ENCODE data around the gene METTL24. TPM values are rescaled to one million over a fixed set of nuclear protein-coding genes. Genes with fewer than 3 reads are reported as not detected.

The METTL24 gene
- polyA plus RNA-seq, 1 donor = 14.7 TPM

DNA sequence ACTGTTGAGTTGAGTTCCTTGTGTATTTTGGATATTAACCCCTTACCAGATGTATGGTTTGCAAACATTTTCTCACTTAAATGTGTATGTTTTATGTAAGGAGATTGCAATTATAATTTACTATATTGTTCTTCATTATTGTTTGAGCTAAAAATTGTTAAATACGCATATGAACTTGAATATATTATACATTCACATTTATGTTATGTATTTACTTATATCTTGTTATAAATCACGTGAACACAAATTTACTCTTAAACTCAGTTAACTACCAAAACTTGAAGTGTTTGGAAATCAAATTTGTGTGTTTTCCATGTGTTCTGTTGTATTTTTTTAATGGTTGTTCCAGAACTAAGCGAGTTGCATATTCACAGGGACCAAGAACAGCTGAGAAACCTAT is 159.6 kb downstream of the METTL24 start:
- no peak for DNase-seq

- no peak for DNase-seq
Observed at GRCh38 chr6:110196874-110197273, 161.3 kb downstream of the METTL24 start.

GRCh38 chr6:110195639-110196038 is 162.5 kb downstream of the METTL24 start:
- no peak for DNase-seq

Other genes with a start within 250 kb of the METTL24 start
- 56.2 TPM for gene WASF1, start 178.7 kb downstream of the METTL24 start, polyA plus RNA-seq (ENCODE audit: insufficient read length)
- gene CDC40, start 177.9 kb downstream of the METTL24 start, polyA plus RNA-seq (ENCODE audit: insufficient read length) = 43.7 TPM
- gene DDO, start 57.2 kb upstream of the METTL24 start, polyA plus RNA-seq (ENCODE audit: insufficient read length) = 0.60 TPM
- gene SLC22A16, start 118.3 kb upstream of the METTL24 start, polyA plus RNA-seq (ENCODE audit: insufficient read length) = 0.40 TPM